Renal cortex interstitium (tissue), 11 donors: Measurements from ENCODE around the gene ZNF592. TPM values are rescaled to one million over a fixed set of nuclear protein-coding genes. Genes with fewer than 3 reads are reported as not detected.
"Not testable (repeated sequence)": the region's sequence is repeated elsewhere in the genome, so short reads cannot be mapped to it uniquely, and the experiment has no call there.

Source experiments
- DNase-seq, 11 donors: peaks; one replicate each; pipeline ENCODE4 v3.0.0-alpha.2; 2013; ENCODE audit warnings: low read depth in 9 of 11, low spot score in 4 of 11; ENCODE audit errors: extremely low read depth in 1 of 11
- polyA plus RNA-seq, 3 donors: library from polyadenylated mRNA; unstranded; fragments of 120-200 nt; gene quantifications; one replicate each; pipeline ENCODE4 v1.2.1, GENCODE V29; 2013; ENCODE audit not compliant: insufficient read length in 3 of 3

ZNF592 gene
- polyA plus RNA-seq, 3 donors, result 27.7 to 31.6 (median 31.4) TPM

DNA sequence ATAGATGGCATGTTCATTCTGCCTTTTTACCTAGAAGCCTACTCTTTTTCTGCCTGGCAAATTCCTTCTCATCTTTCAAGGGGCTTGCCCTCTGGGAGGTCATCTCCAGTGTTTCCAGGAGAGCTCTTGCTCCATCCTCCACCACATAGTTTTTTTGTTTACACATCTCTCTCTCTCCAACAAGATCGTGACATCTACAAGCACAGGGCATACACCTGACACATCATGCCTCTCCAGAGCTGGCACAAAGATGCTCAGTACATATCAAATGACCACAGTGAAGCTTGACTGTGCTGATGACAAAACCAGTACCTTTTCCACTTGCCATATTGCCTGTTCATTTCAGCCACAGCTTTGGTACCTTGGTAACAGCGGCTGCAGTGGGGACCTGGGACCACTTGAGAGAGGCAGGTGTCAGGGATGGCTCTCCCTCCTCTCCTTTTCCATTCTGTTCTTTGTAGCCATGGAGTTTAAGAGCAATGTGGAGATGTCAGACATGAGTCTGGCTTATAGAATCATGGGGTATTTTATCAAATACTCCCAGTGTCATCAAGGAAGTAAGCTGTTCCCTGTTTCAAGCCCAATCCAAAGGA is 84.2 kb downstream of the ZNF592 start:
- DNase-seq, result no peak

DNA sequence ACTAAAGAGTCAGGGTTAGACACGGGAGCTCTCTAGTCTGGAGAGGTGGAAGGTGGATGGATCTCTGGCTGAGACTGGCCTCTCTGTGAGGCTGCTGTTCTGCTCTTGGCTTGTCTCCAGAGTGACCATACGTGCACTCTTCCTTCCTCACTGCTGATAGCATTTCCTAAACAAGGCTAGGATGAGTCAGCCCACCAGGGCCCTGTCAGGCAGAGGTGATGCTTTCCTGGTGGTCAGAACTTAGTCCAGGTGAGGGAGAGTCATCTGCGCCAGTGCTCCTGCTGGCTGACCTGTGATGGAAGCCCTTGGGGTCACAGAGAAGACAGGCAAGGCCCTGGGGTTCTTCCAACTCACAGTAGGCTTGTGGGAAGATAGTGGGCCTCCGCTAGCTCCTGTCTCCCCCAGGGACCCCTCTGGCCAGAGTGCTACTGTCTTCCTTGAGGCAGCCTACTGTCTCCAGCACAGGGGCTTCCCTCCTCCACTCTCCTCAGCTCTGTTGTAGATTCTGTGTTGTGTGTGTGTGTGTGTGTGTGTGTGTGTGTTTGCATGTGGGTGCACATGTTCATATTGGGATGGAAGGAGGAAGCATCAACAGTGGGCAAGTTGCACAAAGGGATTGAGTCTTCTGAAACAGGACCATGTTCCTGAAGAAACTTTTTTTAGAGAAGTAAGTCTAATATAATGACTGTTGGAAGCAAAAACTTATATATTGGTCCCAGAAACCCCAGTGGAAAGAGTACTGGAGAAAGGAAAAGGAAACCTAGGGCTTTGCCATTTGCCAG is 85.2 kb downstream of the ZNF592 start:
- DNase-seq, result no peak

DNA sequence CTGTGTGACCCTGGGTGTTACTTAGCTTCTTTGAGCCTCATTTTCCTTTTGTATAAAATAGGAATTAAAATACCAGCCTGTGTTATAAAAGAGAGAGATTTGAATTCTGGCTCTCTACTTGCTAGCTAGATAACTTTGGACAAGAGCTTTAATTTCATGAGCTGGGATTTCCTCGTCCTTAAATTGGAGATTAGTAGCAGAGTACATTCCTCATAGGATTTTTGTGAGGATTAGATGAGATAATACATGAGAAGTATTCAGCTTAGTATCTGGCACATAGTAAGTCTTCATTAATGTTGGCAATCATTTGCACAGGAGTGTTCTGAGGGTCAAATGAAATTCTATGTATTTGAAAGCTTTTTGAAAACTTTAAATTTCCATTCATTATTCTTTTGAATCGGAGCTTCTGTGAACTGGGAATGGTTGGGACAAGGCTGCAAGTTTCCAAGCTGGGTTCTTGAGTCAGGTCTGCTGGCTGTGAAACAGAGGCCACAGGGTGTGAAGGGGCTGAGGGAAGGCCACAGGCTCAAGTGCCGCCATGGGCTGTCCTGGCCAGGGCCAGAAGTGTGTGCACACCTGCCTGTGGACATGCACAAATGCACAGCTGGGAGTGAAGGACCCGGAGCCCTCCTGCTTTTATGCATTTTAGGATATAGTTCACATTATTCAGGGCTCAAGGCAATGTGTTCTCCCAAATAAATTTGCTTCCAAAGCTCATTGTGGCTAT is 86.0 kb downstream of the ZNF592 start:
- no peak for DNase-seq

DNA sequence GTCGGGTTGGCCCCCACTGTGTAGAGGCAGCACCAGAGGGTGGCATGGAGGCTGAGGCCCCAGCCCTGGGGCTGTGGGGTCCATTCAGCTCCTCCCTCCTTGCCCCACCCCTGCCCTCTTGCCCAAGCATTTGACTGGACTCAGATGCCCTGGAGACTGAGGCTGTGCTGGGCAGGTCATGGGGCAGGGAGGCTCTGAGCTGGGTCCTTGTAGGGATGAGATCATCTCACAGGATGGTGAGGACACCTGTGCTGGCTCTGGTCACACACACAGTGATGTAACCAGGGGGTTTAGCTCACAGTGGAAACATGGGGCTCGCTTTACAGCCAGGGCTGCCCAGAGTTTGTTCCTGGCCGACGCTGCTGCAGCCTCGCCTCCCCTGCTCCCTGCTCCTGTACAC is 86.6 kb downstream of the ZNF592 start:
- DNase-seq, result no peak

DNA sequence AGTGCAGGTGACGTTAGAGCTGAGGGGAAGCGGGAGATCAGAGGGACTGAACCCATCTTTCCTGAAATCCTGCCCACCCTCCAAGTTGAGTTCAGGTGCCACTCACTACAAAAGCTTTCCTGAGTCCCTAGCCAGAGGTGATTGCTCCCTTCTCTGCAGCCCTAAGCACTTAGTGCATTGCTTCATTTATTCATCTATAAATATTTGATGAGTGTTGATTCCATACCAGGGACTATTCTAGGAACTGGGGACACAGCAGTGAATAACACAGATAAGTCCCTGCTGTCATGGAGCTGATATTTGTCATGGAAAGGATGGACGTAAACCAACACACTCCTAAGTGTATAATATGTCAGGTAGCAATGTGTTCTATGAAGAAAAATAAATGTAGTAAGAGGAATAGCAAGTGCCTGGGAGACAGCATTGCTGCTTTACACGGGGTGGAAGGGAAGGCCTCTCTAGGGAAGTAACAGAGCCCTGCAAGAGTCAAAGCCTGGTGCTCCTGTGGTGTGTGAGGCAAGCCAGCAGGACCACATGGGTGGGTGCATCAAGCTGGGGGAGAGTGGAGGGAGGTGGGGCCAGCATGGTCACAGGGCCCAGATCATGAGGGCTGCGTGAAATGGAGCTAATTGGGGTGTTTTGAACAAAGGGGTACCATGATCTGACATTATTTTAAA is 87.4 kb downstream of the ZNF592 start:
- no peak for DNase-seq

DNA sequence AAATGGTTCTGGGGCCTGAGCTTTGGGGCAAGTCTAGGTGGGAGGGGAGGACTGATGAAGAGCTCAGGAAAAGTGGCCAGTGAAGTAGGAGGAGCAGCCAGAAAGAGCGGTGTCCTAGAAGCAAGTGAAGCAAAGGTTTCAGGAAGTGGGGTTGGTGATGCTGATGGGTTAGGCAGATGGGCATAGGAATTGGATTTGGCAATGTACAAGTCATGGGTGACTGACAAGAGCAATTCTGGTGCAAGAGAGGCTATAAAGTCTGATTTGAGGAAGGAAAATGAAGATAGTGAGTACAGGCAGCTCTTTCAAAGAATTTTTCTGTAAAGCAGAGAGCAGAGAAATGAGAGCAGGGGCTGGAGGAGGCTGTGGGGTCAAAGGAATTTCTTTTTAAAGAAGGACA is 88.5 kb downstream of the ZNF592 start:
- no peak for DNase-seq

DNA sequence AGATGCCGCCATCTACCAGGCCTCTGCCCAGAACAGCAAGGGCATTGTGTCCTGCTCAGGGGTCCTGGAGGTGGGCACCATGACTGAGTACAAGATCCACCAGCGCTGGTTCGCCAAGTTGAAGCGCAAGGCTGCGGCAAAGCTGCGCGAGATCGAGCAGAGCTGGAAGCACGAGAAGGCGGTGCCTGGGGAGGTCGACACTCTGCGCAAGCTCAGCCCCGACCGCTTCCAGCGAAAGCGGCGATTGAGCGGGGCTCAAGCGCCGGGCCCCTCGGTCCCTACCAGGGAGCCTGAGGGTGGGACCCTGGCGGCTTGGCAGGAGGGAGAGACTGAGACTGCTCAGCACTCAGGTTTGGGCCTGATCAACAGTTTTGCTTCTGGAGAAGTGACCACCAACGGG is 91.3 kb downstream of the ZNF592 start:
- DNase-seq, result no peak

DNA sequence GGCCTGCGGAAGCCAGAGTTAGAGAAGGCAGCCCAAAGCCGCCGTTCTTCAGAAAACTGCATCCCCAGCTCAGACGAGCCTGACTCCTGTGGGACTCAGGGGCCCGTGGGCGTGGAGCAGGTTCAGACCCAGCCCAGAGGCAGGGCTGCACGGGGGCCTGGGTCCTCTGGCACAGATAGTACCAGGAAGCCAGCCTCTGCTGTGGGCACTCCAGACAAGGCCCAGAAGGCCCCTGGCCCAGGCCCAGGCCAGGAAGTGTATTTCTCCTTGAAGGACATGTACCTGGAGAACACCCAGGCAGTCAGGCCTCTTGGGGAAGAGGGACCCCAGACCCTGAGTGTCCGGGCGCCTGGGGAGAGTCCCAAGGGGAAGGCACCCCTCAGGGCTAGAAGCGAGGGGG is 91.9 kb downstream of the ZNF592 start:
- no peak for DNase-seq

DNA sequence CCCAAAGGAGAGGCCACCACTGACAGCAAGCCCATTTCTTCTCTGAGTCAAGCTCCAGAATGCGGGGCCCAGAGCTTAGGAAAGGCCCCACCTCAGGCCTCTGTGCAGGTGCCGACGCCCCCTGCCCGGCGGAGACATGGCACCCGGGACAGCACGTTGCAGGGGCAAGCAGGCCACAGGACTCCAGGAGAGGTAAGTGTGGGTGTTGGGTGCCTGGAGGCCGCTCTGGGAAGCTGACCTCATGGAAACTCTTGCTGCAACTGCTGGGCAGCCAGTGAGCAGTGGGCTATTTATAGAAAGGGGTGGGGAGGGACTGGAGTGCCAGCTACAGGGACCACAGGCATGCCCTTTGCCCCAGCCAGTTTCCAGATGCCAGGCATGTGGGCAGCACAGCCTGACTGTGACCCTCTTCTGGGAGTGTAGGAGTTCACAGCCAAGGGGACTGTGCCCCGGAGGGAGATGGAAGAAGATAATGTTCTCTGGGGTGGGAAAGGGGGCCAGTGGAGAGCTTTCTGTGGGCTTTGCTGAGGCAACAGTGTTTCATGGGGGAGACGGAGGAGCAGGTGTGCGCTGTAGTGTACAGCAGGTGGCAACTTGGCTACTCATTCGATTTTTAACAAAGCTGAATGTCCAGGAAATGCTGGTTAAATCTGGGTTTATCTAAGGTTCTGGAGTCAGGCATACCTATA is 92.5 kb downstream of the ZNF592 start:
- DNase-seq, result no peak

DNA sequence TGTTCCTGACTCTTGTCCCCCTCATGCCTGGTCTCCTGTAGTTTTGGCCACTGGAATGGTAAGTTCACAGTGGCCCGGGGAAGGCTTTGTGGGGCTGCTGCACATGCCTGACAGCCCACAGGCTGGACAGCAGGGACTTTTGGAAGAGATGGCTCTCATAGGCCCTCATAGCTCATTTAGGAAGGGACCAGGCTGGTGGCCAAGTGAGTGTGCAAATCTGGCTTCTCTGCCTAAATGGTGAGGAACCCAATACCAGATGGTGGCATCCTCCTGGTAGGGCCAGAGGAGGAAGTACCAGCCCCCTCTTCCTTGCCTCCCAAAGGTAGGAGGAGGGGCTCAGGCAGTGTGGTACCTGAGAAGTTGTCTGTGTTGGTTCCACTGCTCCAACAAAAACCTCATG is 94.4 kb downstream of the ZNF592 start:
- DNase-seq, result no peak

DNA sequence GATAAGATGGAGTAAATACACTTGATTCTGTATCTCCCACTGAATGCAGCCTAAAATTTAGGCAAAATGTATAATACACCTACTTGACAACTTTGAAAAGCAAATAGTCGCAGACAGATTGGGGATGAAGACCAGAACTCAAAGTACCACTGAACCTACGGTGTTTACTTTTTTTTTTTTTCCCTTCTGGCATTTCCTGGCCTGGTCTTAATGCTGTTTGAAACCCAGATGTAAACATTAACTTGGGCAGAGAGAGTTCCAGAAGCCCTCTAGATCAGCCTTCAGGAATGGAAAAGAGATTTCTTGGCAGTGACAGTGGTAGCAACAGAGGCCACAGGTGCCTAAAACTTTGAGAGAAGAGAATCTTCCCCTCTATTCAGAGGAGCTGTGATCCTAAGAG is 96.6 kb downstream of the ZNF592 start:
- no peak for DNase-seq

DNA sequence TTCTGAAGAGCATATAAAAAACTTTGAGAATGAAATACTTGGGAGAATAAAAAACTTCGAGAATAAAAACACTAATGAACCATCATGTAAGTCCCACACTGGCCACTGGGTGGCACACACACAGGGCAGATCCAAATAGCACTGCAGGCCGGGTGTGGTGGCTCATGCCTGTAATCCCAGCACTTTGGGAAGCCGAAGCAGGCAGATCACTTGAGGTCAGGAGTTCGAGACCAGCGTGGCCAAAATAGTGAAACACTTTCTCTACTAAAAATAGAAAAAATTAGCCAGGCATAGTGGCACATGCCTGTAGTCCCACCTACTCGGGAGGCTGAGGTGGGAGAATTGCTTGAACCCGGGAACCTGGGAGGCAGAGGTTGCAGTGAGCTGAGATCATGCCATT is 97.2 kb downstream of the ZNF592 start:
- DNase-seq, result not testable (repeated sequence)

DNA sequence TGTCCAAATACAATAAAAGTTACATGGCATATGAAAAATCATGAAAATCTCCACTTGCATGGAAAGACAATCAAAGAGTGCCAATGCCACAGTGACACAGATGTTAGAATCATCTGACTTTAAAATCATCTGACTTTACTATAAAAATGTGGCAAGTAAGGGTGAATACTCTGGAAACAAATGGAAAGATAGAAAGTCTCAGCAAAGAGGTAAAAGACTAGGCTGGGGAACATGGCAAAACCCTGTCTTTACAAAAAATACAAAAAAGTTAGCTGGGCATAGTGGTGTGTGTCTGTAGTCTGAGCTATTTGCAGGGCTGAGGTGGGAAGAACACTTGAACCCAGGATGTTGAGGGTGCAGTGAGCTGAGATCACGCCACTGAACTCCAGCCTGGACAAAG is 97.9 kb downstream of the ZNF592 start:
- no peak for DNase-seq

DNA sequence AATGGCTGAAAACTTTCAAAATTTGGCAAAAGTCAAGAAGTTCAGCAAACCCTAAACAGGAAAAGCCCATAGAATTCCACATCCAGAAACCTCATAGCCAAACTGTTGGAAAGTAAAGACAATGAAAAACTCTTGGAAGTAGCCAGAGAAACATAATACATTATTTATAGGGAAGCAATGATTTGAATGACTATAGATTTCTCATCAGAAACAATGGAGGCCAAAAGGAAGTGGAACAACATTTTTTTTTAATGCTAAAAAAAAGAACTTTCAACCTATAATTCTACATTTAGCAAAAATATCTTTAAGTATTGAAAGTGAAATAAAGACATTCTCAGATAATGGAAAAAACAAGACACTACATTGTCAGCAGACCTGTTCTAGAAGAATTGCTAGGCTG is 99.0 kb downstream of the ZNF592 start:
- DNase-seq, result no peak

DNA sequence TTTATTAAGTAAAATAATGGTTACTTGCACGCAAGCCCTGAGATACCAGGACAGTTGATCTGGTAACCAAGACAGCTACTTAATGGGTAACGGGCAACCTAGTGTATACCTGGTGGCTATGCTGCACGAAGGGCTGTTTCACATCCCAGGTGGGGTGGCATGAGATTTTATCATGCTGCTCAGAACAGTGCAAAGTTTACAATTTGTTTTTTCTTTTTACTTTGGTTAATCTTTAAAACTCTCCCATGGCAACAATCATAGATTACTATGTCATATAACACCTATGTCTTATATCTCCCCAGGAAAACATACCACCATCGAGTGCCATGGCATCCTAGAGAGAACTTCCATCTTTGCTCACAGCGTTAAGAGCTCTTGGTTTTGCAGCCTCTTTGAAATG is 103.8 kb downstream of the ZNF592 start:
- no peak for DNase-seq

DNA sequence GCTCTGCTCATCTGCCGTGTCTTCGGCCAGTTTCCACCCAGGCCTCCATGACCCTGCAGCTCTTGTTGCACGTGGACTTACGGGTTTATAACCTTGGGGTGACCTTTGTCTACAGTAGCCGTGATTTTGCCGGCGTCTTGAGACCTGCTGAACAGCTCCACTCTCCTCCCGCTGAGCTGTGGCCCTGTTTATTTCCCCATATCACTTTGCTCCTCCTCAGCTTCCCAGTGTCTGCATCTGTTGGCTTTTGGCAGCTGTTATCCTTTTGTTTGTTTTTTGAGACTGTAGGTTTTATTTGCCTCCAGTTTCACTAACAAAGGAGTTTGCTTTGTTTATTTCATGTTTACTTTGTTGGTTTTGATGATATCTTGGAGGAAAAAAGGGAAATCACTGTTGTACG is 106.7 kb downstream of the ZNF592 start:
- DNase-seq, result no peak

DNA sequence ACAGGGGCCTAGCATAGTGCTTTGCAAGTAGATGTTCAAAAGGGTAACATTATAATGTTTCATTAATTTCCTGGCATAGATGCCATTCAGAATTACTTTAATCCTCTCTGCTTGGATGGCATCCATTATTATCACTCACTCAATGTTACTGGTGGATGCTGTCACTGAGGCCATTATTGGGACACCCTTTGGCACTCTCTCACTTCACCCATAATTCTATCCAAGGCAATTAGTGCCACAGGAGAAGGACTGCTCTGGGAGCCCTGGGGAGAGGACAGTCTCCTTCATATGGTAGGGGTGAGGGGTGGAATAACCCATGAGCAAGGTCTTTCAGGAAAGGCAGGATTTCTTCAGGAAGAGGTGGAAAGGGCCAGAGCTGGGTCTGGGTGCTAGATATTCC is 107.4 kb downstream of the ZNF592 start:
- DNase-seq, result no peak
